Measurements from ENCODE around the gene SINHCAF.

The SINHCAF gene

DNA sequence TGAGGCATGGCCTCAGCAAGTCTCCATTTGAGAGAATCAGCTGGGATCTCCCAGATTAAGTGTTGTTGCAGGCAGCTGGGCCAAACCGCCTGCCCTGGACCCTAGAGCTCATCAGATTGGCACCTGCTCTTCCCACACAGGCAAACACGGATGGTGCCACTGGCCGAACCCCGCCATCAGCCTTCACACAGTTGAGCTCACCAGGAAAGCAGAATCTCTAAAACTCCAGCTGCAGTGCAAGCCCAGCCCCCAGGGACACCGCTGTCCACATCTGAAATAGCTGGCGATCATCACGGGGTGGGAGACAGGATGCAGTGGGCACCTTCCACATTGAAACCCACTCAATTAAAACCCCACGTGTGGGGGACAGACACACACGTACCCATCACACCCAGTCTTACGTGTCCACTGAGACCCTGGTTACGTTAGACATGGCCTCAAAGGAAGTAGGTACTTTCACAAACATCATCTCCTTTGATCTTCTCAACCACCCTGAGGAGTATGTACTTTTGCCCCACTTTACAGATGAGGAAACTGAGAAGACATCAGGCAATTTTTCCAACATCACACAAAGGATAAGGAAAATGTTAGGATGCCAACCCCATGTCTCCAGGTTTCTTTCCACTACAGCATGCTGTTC, 88.8 kb downstream of the SINHCAF start:
- Histone ChIP-seq H3K4ac (ENCODE audit: low read depth, low read length) (no peak overlapping the region), H3K23ac (ENCODE audit: low read length) (no peak overlapping the region), H4K5ac (ENCODE audit: low read length) (no peak overlapping the region), H2BK15ac (replicated peaks; ENCODE audit: low read depth) (no peak overlapping the region), H2AK5ac (ENCODE audit: low read length) (no peak overlapping the region), H3K4me3 (ENCODE audit: low read length) (no peak overlapping the region), H3K4me1 (ENCODE audit: control insufficient read depth, low read depth, low read length) (no peaks in the 10 kb centered on the region), H3K27ac (ENCODE audit: low read depth, low read length) (no peak overlapping the region), H2BK120ac (ENCODE audit: low read depth, low read length) (no peak overlapping the region), H3K9ac (ENCODE audit: low read length) (no peak overlapping the region), H3K4me2 (ENCODE audit: low read length) (no peak overlapping the region), H3K79me2 (ENCODE audit: control insufficient read depth, insufficient read depth, low read length) (no peaks in the 10 kb centered on the region), H3K79me1 (ENCODE audit: low read length) (no peaks in the 10 kb centered on the region), H3K36me3 (ENCODE audit: control insufficient read depth, insufficient read depth, low read length) (no peaks in the 10 kb centered on the region), H4K8ac (ENCODE audit: low read depth, low read length) (no peak overlapping the region), H2BK5ac (ENCODE audit: low read length) (no peak overlapping the region), H3K18ac (ENCODE audit: low read length) (no peak overlapping the region), H3K27me3 (ENCODE audit: insufficient read depth, low read length, poor library complexity) (no peaks in the 10 kb centered on the region), H3K56ac (ENCODE audit: low read length) (no peak overlapping the region)
- no peak for DNase-seq
- no CpG with 5 or more reads among the region's 11 CpGs for WGBS (ENCODE audit: extremely low coverage, insufficient coverage, low lambda C conversion rate)

DNA sequence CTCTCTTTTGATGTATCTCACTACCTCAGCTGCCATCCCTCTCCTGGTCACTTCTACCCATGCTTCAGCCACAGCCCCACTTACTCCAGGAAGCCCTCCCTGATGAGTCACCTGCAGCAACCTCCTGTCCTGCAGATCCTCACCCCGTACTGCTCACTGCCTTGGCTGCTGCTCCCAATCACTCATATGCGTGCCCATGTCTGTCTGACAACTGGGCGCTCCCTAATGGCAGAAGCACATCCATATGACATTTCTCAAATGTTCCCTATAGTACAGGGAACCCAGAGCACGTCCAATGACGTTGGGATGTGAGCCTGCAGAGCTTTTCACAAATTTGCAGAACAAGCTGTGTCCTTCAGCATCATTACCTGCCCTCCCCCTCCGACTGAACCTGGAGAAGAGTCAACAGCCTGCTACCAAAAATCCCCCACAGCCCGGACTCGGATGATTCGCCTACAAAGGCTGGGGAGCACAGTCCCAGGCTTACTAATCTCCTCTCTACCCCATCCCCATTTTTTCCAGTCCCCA, 90.0 kb downstream of the SINHCAF start:
- no peak overlapping the region for H2BK120ac ChIP-seq (ENCODE audit: low read depth, low read length)
- H3K4me1 ChIP-seq (ENCODE audit: control insufficient read depth, low read depth, low read length) = no peaks in the 10 kb centered on the region
- H3K9ac ChIP-seq (ENCODE audit: low read length) = no peak overlapping the region
- no peak overlapping the region for H3K18ac ChIP-seq (ENCODE audit: low read length)
- H3K27ac ChIP-seq (ENCODE audit: low read depth, low read length) = no peak overlapping the region
- H4K8ac ChIP-seq (ENCODE audit: low read depth, low read length) = no peak overlapping the region
- H3K79me1 ChIP-seq (ENCODE audit: low read length) = no peaks in the 10 kb centered on the region
- H3K36me3 ChIP-seq (ENCODE audit: control insufficient read depth, insufficient read depth, low read length) = no peaks in the 10 kb centered on the region
- no peak overlapping the region for H2BK5ac ChIP-seq (ENCODE audit: low read length)
- DNase-seq = no peak
- no peak overlapping the region for H2AK5ac ChIP-seq (ENCODE audit: low read length)
- no CpG with 5 or more reads among the region's 9 CpGs for WGBS (ENCODE audit: extremely low coverage, insufficient coverage, low lambda C conversion rate)
- no peak overlapping the region for H3K56ac ChIP-seq (ENCODE audit: low read length)
- no peak overlapping the region for H3K4me3 ChIP-seq (ENCODE audit: low read length)
- no peak overlapping the region for H3K4ac ChIP-seq (ENCODE audit: low read depth, low read length)
- no peak overlapping the region for H2BK15ac ChIP-seq (replicated peaks; ENCODE audit: low read depth)
- H3K4me2 ChIP-seq (ENCODE audit: low read length) = no peak overlapping the region
- H3K27me3 ChIP-seq (ENCODE audit: insufficient read depth, low read length, poor library complexity) = no peaks in the 10 kb centered on the region
- no peaks in the 10 kb centered on the region for H3K79me2 ChIP-seq (ENCODE audit: control insufficient read depth, insufficient read depth, low read length)
- H3K23ac ChIP-seq (ENCODE audit: low read length) = no peak overlapping the region
- H4K5ac ChIP-seq (ENCODE audit: low read length) = no peak overlapping the region

- H3K27me3 ChIP-seq (ENCODE audit: insufficient read depth, low read length, poor library complexity) = no peaks in the 10 kb centered on the region
- no peak overlapping the region for H3K9ac ChIP-seq (ENCODE audit: low read length)
- H2BK15ac ChIP-seq (replicated peaks; ENCODE audit: low read depth) = no peak overlapping the region
- no peak overlapping the region for H2BK5ac ChIP-seq (ENCODE audit: low read length)
- H4K5ac ChIP-seq (ENCODE audit: low read length) = no peak overlapping the region
- H3K79me1 ChIP-seq (ENCODE audit: low read length) = no peaks in the 10 kb centered on the region
- WGBS (ENCODE audit: extremely low coverage, insufficient coverage, low lambda C conversion rate) = no CpG with 5 or more reads among the region's 12 CpGs
- H3K4me2 ChIP-seq (ENCODE audit: low read length) = no peak overlapping the region
- no peak overlapping the region for H2AK5ac ChIP-seq (ENCODE audit: low read length)
- no peaks in the 10 kb centered on the region for H3K4me1 ChIP-seq (ENCODE audit: control insufficient read depth, low read depth, low read length)
- H3K18ac ChIP-seq (ENCODE audit: low read length) = no peak overlapping the region
- no peak overlapping the region for H2BK120ac ChIP-seq (ENCODE audit: low read depth, low read length)
- H3K4me3 ChIP-seq (ENCODE audit: low read length) = no peak overlapping the region
- no peak overlapping the region for H3K4ac ChIP-seq (ENCODE audit: low read depth, low read length)
- no peak overlapping the region for H3K27ac ChIP-seq (ENCODE audit: low read depth, low read length)
- peak overlapping the region; percentile 50 for H3K56ac ChIP-seq (ENCODE audit: low read length)
- H3K36me3 ChIP-seq (ENCODE audit: control insufficient read depth, insufficient read depth, low read length) = no peaks in the 10 kb centered on the region
- no peak overlapping the region for H3K23ac ChIP-seq (ENCODE audit: low read length)
- DNase-seq = peak; percentile 74
- no peaks in the 10 kb centered on the region for H3K79me2 ChIP-seq (ENCODE audit: control insufficient read depth, insufficient read depth, low read length)
- no peak overlapping the region for H4K8ac ChIP-seq (ENCODE audit: low read depth, low read length)
Measured at GRCh38 chr12:31234955-31235867, 90.7 kb downstream of the SINHCAF start.

DNA sequence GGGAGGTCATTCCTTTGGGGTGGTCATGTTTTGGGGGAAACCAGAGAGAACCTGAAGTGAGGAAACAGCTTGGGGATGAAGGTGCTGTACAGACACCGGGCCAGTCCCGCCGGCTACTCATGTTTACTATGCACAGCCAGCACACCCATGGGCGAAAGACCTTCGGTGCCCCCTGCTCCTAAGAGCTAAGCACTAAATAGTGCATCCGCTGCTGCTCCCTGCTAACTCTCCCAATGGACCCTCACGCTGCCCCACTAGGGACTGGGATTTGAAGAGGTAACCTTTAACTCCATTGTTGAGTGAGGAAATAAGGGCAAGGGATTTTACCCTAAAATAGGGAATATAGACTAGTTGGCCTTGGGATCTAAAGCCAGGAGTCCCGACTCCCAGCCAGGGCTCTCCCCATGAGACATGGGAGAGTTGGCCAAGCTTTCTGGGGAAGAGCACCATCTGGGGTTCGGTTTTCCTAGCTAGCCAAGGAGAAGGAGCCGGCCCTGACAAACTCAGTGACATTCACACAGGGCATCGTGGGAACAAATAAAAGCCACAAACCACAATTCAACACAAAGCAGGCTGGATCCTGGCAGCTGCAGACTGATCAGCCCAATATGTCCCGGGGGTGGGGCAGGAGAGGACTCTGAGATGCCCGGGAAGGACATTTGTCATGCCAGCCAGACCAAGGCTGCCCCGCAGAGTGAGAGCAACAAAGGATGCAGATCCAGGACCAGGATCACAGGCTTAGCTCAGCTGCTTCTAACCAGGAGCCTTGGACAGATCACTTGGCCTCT, 91.7 kb downstream of the SINHCAF start:
- H3K23ac ChIP-seq (ENCODE audit: low read length) = no peak overlapping the region
- no peak overlapping the region for H3K18ac ChIP-seq (ENCODE audit: low read length)
- no peak overlapping the region for H2AK5ac ChIP-seq (ENCODE audit: low read length)
- no peaks in the 10 kb centered on the region for H3K79me2 ChIP-seq (ENCODE audit: control insufficient read depth, insufficient read depth, low read length)
- no peak overlapping the region for H3K4ac ChIP-seq (ENCODE audit: low read depth, low read length)
- H4K8ac ChIP-seq (ENCODE audit: low read depth, low read length) = no peak overlapping the region
- no peak for DNase-seq
- no peak overlapping the region for H3K56ac ChIP-seq (ENCODE audit: low read length)
- no peak overlapping the region for H2BK5ac ChIP-seq (ENCODE audit: low read length)
- H4K5ac ChIP-seq (ENCODE audit: low read length) = no peak overlapping the region
- no peaks in the 10 kb centered on the region for H3K79me1 ChIP-seq (ENCODE audit: low read length)
- H3K27ac ChIP-seq (ENCODE audit: low read depth, low read length) = no peak overlapping the region
- H3K4me1 ChIP-seq (ENCODE audit: control insufficient read depth, low read depth, low read length) = no peaks in the 10 kb centered on the region
- no peaks in the 10 kb centered on the region for H3K27me3 ChIP-seq (ENCODE audit: insufficient read depth, low read length, poor library complexity)
- no peak overlapping the region for H2BK15ac ChIP-seq (replicated peaks; ENCODE audit: low read depth)
- WGBS (ENCODE audit: extremely low coverage, insufficient coverage, low lambda C conversion rate) = no CpG with 5 or more reads among the region's 14 CpGs
- no peak overlapping the region for H3K4me3 ChIP-seq (ENCODE audit: low read length)
- H2BK120ac ChIP-seq (ENCODE audit: low read depth, low read length) = no peak overlapping the region
- H3K36me3 ChIP-seq (ENCODE audit: control insufficient read depth, insufficient read depth, low read length) = no peaks in the 10 kb centered on the region
- no peak overlapping the region for H3K4me2 ChIP-seq (ENCODE audit: low read length)
- no peak overlapping the region for H3K9ac ChIP-seq (ENCODE audit: low read length)

DNA sequence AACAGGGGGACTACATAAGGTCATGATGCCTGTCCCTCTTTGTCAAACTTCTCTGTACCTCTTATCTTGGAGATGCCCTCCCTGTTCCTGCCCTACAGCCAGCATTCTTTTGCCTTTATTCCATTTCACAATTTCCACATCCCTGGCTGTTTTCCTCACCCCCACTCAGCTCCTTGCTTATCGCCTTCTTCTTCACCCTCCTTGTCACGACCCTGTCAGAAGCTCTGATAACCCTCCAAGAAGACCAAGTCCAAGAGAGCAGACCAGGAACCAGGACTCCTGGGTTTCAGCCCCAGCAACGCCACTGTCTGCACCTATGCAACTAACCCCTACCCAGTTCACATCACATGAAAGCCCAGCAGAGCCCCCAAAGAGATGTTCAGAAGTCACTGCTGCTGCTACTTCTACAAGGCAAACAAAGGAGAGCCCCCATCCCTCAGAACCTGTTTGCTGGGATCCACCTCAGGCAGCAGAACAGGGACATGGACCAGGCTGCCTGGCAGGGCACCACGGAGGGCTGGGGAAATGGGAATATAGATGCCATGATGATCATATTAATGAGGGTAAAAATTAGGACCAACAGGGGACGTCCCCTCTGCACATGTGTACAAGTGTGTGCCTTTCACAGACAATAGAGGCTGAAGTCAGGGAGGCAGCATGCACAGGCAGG, 92.8 kb downstream of the SINHCAF start:
- Histone ChIP-seq H3K79me1 (ENCODE audit: low read length) (no peaks in the 10 kb centered on the region), H2AK5ac (ENCODE audit: low read length) (no peak overlapping the region), H4K5ac (ENCODE audit: low read length) (no peak overlapping the region), H3K56ac (ENCODE audit: low read length) (no peak overlapping the region), H3K27me3 (ENCODE audit: insufficient read depth, low read length, poor library complexity) (no peaks in the 10 kb centered on the region), H3K18ac (ENCODE audit: low read length) (no peak overlapping the region), H3K27ac (ENCODE audit: low read depth, low read length) (no peak overlapping the region), H2BK5ac (ENCODE audit: low read length) (no peak overlapping the region), H3K79me2 (ENCODE audit: control insufficient read depth, insufficient read depth, low read length) (no peaks in the 10 kb centered on the region), H2BK15ac (replicated peaks; ENCODE audit: low read depth) (no peak overlapping the region), H3K4me1 (ENCODE audit: control insufficient read depth, low read depth, low read length) (no peaks in the 10 kb centered on the region), H3K4me2 (ENCODE audit: low read length) (no peak overlapping the region), H3K23ac (ENCODE audit: low read length) (no peak overlapping the region), H3K9ac (ENCODE audit: low read length) (no peak overlapping the region), H2BK120ac (ENCODE audit: low read depth, low read length) (no peak overlapping the region), H3K4me3 (ENCODE audit: low read length) (no peak overlapping the region), H3K36me3 (ENCODE audit: control insufficient read depth, insufficient read depth, low read length) (no peaks in the 10 kb centered on the region), H3K4ac (ENCODE audit: low read depth, low read length) (no peak overlapping the region), H4K8ac (ENCODE audit: low read depth, low read length) (no peak overlapping the region)
- no peak for DNase-seq
- WGBS (ENCODE audit: extremely low coverage, insufficient coverage, low lambda C conversion rate) = no CpG with 5 or more reads among the region's 5 CpGs

Data from mesendoderm (in vitro differentiated cells).